Skeletal muscle satellite cell (primary cell): ENCODE measurements around the gene SAXO2.
A peak's percentile ranks its signal among the peaks of the same experiment; 100 is the strongest.
"Not testable (repeated sequence)": the region's sequence is repeated elsewhere in the genome, so short reads cannot be mapped to it uniquely, and the experiment has no call there.

Source experiments
- H3K27me3 ChIP-seq: 2 replicates; pipeline ENCODE4 v1.7.0; 2013; ENCODE audit warnings: low read length; ENCODE audit not compliant: control insufficient read depth, insufficient read depth
- H3K36me3 ChIP-seq: 2 replicates; pipeline ENCODE4 v1.7.0; 2013; ENCODE audit warnings: mild to moderate bottlenecking, control low read depth, low read length; ENCODE audit not compliant: insufficient read depth
- H3K4me1 ChIP-seq: 2 replicates; pipeline ENCODE4 v1.7.0; 2013; ENCODE audit warnings: low read length; ENCODE audit not compliant: control insufficient read depth, insufficient read depth
- H3K4me2 ChIP-seq: 2 replicates; pipeline ENCODE4 v1.7.0; 2013; ENCODE audit warnings: mild to moderate bottlenecking, low read length
- H3K4me3 ChIP-seq: 2 replicates; pipeline ENCODE4 v1.7.0; 2013; ENCODE audit warnings: low read length
- H3K9ac ChIP-seq: 2 replicates; pipeline ENCODE4 v1.7.0; 2013; ENCODE audit warnings: mild to moderate bottlenecking, low read depth, low read length, moderate library complexity
- H3K9me3 ChIP-seq: replicated peaks from 2 replicates; pipeline ENCODE4 v1.7.0; 2013; ENCODE audit warnings: mild to moderate bottlenecking, control low read depth, low read length

The SAXO2 gene

DNA sequence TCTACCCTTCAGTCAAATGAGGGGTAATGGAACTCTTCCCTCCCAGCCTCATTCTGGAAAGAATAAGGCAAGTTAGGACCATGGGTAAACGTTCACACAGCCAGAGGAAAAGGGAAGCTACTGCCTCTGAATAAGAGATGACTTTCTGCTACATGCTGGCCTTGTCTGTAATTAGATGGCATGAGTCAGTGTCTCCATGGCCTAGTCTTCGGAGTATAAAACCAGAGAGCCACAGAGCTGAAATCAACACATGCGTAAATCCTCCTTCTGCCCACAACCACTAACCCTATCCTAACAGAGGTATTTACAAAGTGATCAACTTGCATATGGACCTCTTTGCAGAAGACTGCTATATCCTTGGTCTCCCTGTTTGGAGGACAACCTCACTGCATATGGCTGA is 14.4 kb upstream of the SAXO2 start:
- not testable (repeated sequence) for H3K4me1 ChIP-seq, H3K4me2 ChIP-seq, H3K9ac ChIP-seq, H3K27me3 ChIP-seq, H3K9me3 ChIP-seq, H3K4me3 ChIP-seq
- peaks cover 30% of the 10 kb centered on the region for H3K36me3 ChIP-seq

DNA sequence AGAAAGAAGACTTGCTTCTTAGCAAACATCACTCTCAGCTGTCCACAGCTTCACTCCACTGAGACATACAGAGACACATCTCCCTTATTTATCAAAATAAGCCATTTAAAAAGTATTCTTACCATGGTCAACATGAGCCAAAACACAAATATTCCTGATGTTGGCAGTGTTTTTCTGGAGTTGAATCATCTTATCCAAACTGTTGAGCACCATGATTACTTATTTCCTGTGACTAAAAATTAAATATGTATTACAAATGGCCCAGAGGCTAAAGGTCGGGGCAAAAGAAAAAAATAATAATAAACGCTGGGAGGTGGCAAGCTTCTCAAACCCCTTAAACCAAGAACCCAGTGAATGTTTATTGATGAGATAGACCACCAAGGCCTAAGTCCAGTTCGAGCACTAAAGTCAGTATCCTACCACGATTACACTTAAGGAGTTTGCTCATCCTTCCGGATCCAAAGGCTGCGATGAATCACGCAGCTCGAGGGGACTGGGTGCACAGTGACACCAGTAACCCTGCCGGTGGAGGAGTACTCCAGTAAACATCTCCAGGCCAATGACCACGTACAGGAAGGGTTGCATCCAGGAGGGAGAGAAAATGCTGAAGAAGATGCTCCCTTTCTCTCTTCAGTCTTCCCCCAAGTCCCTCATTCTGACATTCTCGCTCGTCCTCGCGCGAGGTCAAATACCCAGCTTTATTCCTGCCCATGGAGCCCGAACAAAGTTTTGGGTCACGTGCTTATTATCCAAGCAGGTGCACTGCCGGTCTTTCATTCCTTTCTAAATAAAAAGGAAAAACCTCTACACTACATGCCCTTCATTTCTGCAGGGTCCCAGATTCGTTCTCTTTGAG is 824 bp upstream of the SAXO2 start:
- Histone ChIP-seq H3K4me2 (peak overlapping the region; percentile 76), H3K4me1 (peaks cover 24% of the 10 kb centered on the region), H3K9ac (peak overlapping the region; percentile 80), H3K4me3 (peak overlapping the region; percentile 88), H3K36me3 (peaks cover 23% of the 10 kb centered on the region)
- H3K9me3 ChIP-seq, H3K27me3 ChIP-seq: not testable (repeated sequence)

DNA sequence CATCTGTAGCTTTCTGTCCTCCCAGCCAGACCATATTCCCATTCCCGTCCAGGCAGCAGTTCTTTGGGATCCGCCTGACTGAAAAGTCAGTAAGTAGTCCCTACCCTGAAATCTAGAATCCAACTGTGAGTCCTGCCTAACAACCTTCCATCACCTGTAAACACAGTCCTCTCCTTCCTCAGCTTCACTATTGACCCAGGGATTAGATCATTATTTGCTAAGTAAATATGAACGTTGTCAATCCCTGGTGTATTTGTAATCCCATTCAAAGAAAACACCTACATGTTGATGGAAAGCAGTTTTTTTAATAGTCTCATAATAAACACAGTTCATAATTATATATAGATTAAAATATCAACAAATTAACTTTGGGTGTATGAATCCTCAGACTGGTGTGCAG is 732 bp downstream of the SAXO2 start:
- Histone ChIP-seq H3K9ac (peak overlapping the region; percentile 80), H3K36me3 (peaks cover 15% of the 10 kb centered on the region), H3K4me2 (peak overlapping the region; percentile 76), H3K4me3 (peak overlapping the region; percentile 88), H3K27me3 (no peaks in the 10 kb centered on the region), H3K9me3 (no peaks in the 10 kb centered on the region), H3K4me1 (peaks cover 24% of the 10 kb centered on the region)

DNA sequence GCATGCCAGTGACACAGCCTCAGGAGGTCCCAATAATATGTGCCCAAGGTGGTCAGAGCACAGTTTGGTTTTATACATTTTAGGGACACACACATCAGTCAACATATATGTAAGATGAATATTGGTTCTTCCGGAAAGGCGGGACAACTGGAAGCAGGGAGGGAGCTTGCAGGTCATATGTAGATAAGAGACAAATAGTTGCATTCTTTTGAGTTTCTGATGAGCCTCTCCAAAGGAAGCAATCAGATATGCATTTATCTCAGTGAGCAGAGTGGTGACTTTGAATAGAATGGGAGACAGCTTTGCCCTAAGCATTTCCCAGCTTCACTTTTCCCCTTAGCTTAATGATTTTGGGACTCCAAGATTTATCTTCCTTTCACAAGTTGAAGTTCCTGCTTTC is 4.5 kb downstream of the SAXO2 start:
- H3K9ac ChIP-seq, H3K27me3 ChIP-seq, H3K4me3 ChIP-seq, H3K4me2 ChIP-seq, H3K4me1 ChIP-seq, H3K36me3 ChIP-seq, H3K9me3 ChIP-seq: not testable (repeated sequence)

DNA sequence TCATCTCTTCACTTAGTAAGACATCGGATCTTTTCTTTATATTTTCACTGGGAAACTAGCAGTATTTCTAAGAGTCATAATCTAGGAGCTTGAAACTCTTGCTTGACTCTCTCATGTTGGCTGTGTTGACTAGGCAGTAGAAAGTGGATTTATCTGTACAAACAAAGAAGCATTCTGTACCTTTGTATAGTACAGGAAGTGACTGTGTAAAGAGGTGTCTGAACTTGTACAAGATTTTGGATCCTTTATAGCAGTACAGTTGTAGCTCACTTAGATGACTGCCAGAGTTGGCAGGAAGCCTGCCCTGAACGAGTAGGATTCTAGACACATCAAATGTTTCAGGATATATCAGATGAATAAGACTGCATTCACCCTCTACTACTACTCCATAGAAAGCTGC is 5.8 kb downstream of the SAXO2 start:
- not testable (repeated sequence) for H3K4me2 ChIP-seq, H3K36me3 ChIP-seq, H3K4me1 ChIP-seq, H3K9ac ChIP-seq, H3K27me3 ChIP-seq, H3K9me3 ChIP-seq, H3K4me3 ChIP-seq

DNA sequence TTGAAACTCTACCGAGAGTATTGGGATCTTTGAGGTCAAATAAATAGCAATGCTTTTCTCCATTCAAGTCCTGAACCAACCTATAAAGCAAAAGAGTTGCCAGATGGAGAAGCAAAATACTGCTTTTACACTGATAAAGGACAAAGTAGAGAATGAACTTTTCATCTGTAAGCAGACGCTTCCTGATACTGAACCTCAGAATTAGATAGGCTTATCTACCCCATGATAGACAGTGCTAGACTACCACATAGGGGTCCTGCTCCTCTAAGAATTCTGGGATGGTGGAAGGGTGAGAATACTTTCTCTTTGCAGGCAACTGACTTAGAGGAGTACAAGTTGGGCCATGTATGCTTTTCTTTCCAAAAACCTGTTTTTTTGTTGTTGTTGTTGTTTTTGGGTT is 9.5 kb downstream of the SAXO2 start:
- no peak overlapping the region for H3K4me3 ChIP-seq
- H3K4me1 ChIP-seq: no peaks in the 10 kb centered on the region
- H3K9ac ChIP-seq: no peak overlapping the region
- H3K4me2 ChIP-seq: no peak overlapping the region
- H3K36me3 ChIP-seq: no peaks in the 10 kb centered on the region
- no peaks in the 10 kb centered on the region for H3K9me3 ChIP-seq
- H3K27me3 ChIP-seq: no peaks in the 10 kb centered on the region

DNA sequence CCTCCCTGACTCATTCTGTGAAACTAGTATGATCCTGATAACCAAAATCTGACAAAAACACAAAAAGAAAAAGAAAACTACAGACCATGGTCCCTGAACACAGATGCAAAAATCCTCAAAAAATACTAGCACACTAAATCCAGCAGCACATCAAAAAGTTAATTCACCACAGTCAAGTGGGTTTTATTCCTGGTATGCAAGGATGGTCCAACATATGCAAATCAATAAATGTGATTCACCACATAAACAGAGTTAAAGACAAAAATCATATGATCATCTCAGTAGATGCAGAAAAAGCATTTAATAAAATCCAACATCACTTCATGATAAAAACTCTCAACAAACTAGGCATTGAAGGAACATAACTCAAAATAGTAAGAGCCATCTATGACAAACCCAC is 12.8 kb downstream of the SAXO2 start:
- Histone ChIP-seq H3K4me2 (no peak overlapping the region), H3K4me1 (no peaks in the 10 kb centered on the region), H3K9ac (no peak overlapping the region), H3K27me3 (peaks cover 20% of the 10 kb centered on the region), H3K4me3 (no peak overlapping the region), H3K36me3 (no peaks in the 10 kb centered on the region), H3K9me3 (no peaks in the 10 kb centered on the region)

DNA sequence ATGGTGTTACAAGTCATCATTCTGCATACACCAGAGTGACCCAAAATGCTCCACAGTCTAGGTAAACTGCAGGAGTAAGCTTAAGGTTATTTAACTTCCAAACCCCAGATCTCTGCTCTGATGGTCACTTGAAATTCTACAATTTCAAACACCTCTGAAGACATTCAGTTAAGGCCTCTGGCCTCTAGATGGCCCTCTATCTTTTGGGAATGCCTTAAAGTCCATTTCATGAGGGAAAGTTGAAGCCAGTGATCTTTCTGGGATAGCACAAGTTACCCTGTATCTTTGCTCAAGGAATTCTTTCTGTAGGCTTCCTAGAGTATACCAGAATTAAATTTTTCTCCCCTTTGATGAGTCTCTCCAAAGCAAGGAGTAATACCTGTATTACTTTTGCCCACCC is 18.7 kb downstream of the SAXO2 start:
- H3K4me2 ChIP-seq, H3K36me3 ChIP-seq, H3K4me1 ChIP-seq, H3K9me3 ChIP-seq, H3K9ac ChIP-seq, H3K4me3 ChIP-seq: not testable (repeated sequence)
- H3K27me3 ChIP-seq: peaks cover 20% of the 10 kb centered on the region

DNA sequence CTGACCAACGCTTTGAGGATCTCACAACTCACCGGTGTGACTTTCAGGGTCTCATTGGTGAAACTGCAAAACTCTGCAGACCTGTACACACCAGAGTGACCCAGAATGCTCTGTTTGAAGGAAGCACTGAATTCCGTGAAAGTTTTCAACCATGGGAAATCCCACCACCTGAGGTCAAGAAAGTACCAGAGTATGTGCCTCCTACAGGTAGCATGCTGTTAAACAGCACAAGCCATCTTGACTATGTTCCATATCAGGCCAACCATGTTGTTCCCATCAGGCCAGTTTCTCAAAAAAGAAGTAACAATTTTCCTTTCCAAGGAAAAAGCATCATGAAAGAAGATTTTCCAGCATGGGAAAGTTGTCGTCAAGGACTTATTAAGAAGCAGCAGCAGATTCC is 19.8 kb downstream of the SAXO2 start:
- not testable (repeated sequence) for H3K4me3 ChIP-seq, H3K9me3 ChIP-seq, H3K4me1 ChIP-seq, H3K9ac ChIP-seq, H3K4me2 ChIP-seq, H3K36me3 ChIP-seq
- H3K27me3 ChIP-seq: peaks cover 19% of the 10 kb centered on the region

DNA sequence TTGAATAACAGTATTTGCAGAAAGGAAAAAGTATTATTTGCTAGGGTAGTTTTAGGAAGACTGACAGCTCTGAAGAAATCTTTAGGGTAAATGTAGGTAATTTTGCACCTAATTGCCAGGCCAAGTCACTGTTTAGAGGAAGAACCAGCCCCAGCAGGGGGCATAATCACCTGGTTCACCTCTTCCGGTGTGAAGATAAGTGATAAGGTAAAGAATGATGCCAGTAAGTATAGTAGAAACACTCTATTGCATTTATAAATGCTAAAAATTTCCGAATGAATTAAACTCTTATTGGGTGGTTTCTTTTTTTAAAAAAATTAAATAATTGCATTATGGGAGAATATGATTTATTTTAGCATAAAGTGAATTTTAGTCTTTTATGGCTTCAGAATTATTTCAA is 21.8 kb downstream of the SAXO2 start:
- not testable (repeated sequence) for H3K9ac ChIP-seq, H3K4me2 ChIP-seq, H3K27me3 ChIP-seq, H3K4me1 ChIP-seq, H3K4me3 ChIP-seq, H3K36me3 ChIP-seq, H3K9me3 ChIP-seq

DNA sequence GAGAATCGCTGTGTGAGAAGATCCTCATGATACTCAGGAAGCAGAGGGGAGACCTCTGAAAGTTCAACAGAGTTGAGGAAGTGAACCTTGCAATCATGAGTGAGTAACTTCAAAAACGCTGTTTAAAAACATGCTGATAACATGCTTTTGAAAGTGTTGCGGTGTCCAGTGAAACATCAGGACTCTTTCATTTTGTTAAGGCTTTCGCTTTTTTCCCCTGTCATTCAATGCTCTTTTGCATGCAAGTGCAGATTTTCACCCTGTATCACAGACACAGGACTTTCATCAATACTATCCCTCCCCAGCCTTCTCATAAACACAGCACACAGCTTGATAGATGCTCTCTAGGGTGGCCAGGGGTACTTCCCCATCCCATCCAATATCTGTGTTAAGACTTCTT is 23.9 kb downstream of the SAXO2 start:
- not testable (repeated sequence) for H3K4me1 ChIP-seq, H3K36me3 ChIP-seq, H3K9me3 ChIP-seq, H3K4me3 ChIP-seq, H3K27me3 ChIP-seq, H3K9ac ChIP-seq, H3K4me2 ChIP-seq

DNA sequence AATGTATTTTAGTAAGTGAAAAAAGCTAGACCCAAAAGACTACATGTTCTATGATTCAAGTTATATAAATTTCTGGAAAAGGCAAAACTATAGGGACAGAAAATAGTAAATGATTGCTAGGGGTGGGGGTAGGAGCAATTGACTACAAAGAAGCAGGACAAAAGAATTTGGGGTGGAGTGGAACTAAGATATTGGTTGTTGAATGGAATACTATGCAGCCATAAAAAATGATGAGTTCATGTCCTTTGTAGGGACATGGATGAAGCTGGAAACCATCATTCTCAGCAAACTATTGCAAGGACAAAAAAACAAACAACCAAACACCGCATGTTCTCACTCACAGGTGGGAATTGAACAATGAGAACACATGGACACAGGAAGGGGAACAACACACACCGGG is 25.6 kb downstream of the SAXO2 start:
- not testable (repeated sequence) for H3K4me2 ChIP-seq, H3K27me3 ChIP-seq, H3K9me3 ChIP-seq, H3K4me3 ChIP-seq, H3K9ac ChIP-seq, H3K36me3 ChIP-seq, H3K4me1 ChIP-seq
